CD4-positive, alpha-beta T cell treated with Interleukin-17A for 1 hour (primary cell): ENCODE results near the gene FAM177B.

Experiments
- DNase-seq: peaks from one replicate; pipeline ENCODE4 v3.0.0-alpha.2; 2020

FAM177B gene

DNA sequence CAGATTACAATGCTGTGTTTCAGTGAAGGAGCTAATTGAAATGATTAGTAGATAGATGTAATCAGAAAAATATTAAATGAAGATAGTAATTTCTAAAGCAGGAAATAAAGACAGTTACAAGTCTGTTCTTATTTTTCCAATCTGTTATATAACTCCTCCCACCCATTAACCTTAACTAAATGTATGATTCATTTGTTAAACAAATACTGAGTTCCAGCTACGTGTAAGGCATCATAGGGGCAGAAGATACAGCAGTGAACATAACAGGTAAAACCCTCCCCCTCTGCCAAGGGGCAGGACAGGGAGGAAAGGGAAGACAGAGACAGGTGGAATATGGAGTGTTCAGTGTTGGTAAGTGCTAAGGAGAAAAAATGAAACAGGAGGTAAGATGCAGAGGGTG, at the start of gene FAM177B:
Gene FAM177B (plus strand): TSS at position 231 of the 400 bp plus-strand sequence. CDS start 9,344 bp downstream, outside the sequence.
- no peak for DNase-seq

DNA sequence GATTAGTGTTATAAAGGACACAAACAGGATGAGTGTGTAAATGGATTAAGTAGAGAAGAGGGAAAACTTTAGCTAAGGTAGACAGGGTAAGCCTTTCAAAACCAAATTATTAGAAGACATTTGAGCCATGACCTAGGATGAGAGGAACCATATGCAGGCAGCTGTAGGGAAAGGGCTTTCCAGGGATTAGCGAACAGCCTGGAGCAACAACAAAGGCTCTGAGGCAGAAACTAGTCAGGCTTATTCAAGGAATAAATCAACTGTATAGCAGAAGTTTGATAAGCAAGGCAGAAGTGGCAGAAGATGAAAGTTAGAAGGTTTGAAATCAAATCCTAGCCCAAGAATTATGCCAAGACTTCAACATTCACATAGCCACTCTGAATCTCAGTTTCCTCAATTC, 46.0 kb upstream of the FAM177B start:
- no peak for DNase-seq

DNA sequence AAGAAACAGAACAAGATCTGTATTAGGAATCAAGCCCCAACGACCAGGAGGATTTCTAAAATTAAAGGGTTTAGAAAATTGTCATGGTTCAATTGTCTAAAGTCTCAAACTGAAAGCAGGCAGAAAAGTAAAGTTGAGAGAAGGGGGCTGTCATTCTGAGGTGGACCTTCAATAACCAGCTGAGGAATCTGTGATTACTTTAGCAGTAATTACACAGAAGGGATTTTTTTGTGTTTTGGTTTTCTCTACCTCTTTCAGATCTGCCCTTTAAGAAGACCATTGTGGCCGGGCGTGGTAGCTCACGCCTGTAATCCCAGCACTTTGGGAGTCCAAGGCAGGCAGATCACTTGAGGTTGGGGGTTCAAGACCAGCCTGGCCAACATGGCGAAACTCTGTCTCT, 42.1 kb upstream of the FAM177B start:
- no peak for DNase-seq

DNA sequence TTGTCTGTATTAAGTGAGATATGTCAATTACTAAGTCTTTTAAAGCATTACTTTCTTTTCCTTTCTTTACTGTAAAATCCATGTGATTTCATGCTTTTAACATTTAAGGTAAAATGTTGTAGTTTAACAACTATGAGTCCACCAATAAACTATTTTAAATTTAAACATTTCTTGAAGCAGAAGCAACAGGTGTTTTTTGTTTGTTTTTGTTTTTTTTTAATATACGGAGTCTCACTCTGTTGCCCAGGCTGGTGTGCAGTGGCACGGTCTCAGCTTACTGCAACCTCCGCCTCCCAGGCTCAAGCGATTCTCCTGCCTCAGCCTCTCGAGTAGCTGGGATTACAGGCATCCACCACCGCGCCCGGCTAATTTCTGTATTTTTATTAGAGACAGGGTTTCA, 40.3 kb upstream of the FAM177B start:
- DNase-seq: no peak

DNA sequence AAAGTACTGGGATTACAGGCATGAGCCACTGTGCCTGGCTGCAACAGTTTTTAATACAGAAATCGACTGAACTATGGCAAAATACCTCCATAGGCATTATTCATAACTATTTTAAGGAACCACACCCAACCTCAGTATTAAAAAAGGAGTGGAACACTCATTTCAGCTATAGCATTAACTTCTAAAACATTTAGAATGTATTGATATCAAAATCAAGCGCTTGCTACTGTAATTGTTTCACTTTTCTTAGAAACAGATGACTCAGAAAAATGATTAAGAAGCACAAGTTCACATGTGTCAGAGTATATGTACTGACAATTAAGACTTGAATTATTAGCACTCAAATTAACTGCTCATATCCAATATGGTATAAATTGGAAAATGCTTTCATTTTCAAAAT, 39.8 kb upstream of the FAM177B start:
- DNase-seq: no peak

DNA sequence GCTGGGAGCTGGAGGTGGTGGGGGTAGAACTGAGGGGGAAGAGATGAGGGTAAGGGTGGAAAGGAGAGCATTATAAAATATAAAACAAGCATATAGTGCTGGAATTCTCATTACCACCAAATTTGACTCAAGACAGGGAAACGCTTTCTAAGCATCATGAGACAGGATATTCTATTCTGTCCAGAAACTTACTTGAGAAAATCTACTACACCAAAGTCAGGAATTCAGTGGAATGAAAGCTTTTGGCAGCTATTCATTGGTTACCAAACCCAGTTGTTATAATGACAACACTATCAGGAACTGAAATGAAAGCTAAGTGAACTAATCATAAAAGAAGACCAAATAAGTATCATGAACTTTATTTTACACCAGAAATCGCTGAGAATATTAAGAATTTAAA, 39.2 kb upstream of the FAM177B start:
- no peak for DNase-seq

DNA sequence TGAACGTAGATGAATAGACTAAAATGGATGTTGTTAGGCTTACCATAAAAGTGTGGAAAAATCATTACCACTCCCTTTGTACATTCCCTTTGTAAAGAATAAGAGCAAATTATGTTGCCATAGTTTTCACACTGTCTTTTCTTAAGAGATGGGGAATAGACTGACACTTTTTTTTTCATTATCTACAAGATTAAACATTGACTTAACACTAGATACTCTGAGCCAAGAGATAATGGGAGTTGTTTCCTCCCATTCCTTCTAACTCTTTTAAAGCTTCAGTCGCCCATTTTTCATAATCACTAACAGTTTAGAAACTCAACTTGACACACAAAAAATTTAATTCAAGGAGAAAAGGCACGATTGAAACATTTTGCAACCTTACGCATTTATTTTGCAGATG, 34.8 kb upstream of the FAM177B start:
- DNase-seq: no peak

DNA sequence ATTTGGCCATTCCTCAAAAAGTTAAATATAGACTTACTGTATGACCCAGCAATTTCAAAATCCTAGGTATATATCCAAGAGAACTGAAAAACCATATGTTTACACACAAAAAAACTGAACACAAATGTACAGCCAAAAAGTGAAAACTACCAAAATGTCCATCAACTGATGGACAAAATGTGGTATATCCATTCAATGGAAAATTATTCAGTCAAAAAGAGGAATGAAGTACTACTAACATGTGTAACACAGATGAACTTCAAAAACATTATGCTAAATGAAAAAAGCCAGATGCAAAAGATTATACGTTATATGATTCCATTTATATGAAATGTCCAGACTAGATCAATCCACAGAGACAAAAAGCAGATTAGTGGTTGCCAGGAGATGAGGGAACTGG, 32.7 kb upstream of the FAM177B start:
- no peak for DNase-seq

DNA sequence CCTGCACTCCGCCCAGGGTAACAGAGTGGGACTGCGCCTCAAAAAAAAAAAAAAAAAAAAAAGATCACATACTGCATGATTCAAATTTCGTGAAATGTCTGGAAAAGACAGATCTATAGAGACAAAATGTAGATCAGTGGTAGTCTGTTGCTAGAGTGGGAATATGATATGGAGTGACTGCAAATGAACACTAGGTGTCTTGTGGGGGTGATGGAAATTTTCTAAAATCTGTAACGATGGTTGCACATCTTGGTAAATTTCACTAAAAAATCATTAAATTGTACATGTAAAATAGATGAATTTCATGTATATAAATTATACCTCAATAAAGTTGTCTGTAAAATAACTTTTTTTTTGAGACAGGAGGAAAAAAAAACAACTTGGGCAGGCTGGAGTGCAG, 30.2 kb upstream of the FAM177B start:
- no peak for DNase-seq

DNA sequence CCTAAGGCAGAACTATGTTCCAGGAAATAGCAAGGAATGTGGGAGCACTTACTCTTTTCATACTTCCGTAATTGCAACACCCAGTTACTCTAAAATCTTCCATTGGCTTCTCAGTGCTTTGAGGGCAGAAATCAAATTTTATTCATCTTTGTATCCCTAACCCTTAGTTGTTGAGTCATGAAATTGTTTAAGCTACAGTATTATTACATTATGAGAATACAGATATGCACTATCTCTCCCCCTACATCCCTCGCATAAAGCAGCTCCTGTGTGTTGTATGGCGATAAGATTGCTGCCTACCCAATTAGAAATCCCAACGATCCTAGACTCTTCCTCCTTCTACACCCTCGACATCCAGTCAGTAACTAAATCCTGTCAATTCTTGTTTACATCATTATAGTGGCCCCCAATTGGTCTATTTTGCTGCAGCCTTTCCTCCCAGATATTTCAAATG, 27.3 kb upstream of the FAM177B start:
- no peak for DNase-seq

DNA sequence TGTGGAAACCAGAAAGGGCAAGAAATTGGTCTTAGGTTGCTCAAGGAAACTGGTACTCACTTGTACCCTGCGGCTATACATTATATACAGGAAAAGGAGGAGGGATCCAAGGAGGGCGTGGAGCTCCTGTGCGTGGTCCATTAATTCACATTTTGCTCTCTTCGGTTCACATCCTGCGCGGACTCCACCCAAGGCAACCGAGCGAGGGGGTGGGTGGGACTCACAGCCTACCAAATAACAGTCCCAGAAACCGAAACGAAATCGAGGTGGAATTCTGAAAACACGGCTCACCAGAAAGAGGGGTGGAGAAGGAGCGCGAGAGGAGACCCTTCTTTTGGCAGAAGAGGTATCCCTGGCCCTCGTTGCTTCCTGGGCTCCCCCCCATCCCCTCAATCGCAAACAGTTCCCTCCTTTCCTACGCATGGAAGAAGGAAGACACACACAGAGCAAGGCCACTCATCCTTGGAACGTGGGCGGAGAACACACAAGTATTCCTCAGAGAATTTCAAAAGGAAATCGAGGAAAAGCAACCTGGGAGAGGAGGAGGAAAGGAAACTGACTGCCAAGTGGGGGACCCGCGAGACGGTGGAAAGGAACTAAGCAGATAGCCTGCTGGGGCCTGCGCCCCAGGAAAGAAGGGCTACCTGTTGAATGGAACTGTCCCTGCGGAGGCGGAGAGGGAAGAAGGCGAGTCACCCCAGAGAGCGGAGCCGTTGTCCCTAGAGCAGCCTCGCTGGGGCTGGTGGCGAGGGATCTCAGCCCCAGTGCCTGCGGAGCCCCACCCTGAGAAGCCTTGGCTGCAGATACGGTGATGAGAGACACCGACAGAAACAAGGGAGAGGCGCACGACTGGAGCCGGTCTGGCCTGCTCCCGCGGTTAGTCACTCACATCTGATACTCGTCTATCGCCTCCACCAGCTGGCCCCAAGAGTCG, 25.4 kb upstream of the FAM177B start:
- peak; percentile 74 for DNase-seq

DNA sequence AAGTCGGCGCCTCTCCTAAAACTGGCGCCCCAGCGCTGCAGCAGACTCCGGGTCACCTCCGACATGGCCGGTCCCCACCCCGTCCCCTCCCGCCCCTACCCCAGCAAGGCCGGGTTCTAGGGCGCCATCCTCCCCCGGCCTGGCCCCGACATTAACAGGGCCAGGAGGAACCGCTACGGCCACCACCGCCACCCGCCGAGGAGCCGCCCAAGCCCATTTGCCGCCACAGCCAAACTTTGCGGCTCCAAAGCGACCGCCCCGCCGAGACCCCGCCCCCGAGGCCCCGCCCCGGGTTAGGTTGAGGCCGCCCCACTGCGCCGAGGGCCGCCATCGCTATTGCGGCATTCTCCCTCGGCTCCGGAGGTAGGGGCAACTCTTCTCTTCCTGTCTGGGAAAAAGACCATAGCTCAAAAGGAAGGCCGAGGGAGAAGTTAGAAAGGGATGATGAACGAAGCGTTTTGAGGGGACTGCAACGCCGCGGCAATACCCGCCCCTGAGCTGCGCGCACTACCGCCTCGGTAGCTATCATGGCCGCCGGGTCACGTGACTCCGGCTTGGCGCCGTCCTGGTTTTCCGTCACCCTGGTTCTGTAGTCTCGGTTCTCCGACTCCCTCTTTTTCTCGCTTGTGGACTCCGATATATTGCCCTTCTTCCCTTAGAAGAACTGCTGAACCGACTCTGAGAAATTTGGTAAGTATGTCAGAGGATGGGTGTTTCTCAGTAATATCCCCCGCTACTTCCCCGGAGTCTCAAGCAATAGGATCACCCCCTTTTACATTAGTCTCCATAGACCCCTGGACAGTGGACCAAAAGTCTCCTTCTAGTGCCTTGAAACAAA, 24.5 kb upstream of the FAM177B start, which contains the start of the genes AIDA and BROX:
Gene AIDA (minus strand): TSS at position 239 of the 838 bp plus-strand sequence. CDS start 174 bp downstream, at position 65.
Gene BROX (plus strand): TSS at position 312 of the 838 bp plus-strand sequence. CDS start 3,136 bp downstream, outside the sequence.
- peak; percentile 94 for DNase-seq

DNA sequence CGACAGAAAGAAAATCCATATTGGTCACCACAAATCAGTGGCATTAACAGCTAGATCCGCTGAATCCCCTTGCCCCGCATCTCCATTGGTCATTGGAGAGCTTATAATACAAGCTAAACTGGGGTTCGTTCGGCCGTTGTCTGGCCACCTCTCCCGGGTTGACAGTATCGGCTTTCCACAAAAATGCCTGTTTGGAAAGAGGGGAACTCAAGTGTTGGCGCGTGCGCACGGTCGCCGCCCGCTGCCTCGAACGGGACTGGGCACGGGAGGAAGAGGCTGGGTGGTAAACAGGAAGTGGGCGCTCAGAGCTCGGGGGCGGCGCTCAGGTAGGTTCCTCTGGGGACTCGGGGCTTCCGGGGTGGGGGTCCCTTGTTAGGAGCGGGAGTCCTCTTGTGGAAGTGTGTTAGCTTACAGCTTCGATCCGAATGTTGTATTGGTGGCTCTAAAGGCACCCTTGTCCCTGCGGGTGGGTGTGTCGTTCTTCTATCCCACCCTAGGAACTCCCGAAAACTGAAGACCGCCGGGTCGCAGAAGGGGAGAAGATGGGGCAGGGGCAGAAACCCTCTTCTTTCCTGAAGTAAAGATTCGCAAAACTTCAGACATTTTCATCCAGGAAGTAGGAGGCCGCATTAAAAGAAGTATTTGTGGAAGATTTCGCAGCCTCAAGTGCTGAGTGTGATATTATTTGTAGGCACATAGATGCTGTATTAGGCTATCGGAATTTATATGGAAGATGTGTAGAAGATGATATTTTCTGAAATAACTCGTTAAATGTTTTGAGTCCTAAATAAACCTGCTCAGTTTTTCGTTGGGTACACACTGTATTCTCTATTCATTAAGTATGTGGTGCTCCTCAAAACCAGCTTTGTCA, 23.7 kb upstream of the FAM177B start:
- DNase-seq: peak; percentile 95

DNA sequence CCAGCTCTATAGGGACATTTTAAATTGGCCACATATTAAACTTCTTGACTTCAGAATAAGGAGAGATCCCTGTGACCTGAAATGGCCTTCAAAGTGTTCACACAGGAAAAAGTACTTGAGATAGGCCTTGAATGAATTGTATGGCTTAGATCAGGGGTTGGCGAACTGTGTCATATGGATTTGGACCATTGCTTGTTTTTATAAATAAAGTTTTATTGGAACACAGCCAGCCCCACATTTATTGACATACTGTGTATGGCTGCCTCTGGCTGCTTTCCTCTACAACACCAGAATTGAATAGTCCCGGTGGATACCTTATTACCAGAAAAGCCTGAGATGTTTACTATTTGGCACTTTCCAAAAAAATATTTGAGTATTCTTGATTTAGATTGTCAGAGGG, 20.6 kb upstream of the FAM177B start:
- DNase-seq: no peak

DNA sequence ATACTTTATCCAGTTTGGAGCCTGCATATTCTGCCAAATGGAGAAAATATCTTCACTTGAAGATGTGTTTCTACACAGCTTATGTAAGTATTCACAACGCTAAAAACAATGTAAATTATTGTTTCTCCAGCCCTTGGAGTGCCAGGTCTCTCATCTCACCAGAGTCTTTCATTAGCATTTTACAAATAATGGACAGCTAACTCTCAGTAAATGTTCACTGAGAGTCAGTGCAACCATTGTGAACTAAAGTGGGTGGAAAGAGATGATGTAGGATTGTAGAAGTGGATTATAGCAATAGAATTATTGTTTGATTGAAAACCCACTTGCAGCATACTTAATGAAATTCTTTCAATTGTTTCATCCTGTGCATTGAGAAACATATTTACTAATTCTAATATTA, 8.3 kb upstream of the FAM177B start:
- DNase-seq: no peak

DNA sequence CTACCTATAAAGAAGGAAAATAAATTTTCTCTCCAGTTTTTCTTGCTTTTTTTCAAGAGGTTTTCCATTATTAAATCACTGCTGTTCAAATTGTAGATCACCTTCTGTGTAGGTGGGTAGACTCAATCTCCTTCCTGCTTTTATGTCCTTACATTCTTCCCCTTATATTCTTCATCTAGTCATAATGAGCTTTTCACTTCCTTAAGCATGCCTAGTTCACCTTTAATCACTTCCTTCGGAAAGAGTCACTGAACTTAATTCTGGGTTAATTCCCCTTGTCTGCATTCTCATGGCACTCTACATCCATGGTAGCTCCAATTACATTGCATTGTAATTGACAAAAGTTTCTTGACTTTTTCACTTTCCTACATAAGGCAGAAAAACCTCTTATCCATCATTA, 6.1 kb upstream of the FAM177B start:
- no peak for DNase-seq

DNA sequence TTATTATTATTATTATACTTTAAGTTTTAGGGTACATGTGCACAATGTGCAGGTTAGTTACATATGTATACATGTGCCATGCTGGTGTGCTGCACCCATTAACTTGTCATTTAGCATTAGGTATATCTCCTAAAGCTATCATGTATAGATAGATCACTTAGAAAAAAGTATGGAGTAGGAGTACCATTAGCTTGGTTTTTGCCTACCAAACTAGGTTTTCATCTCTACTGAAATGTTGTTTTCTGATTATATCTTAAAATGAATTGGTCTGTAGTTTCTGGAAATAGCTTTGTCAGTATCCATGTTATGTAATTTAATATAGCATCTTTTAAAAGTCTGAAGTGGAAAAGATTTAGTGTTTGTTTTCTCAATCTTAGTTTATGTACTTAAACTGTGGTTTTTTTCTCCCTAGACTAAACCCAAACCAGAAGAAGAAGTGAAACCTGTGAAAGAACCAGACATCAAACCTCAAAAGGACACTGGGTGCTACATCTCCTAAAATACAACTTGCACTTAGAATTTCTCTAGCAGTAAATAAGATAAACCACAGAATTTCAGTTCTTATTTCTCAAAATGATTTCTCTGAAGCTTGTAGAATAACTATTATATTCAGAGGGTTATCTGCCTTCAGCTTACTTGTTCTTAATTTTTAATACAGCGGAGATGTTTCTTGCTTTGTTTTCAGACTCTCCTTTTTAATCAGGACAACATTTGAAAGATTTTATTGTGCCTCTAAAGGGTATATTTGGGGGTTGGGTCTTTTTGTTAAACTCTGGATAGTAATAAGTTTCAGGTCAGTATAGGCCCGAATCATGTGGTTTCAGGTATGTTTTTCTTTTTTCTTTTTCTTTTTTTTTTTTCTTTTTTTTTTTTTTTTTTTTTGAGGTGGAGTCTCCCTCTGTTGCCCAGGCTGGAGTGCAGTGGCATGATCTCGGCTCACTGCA, 4.5 kb upstream of the FAM177B start:
- no peak for DNase-seq

DNA sequence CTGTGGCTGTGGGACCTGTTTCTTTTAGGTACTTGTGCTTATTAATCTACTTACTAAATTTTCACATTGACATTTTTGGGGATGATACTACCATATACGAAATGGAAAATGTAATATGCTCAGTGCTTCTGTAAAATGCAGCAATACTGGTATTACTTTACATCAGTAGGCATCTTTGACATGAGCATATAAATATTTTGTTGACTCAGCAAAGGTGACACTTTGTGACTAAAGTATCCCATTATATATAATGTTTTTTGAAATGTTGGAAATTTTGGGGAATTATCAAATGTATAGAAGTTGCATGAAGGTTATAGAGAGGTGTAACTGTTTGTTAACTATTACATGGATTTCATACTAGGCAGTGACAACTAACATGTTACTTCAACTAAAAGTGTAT, 2.3 kb upstream of the FAM177B start:
- DNase-seq: no peak

DNA sequence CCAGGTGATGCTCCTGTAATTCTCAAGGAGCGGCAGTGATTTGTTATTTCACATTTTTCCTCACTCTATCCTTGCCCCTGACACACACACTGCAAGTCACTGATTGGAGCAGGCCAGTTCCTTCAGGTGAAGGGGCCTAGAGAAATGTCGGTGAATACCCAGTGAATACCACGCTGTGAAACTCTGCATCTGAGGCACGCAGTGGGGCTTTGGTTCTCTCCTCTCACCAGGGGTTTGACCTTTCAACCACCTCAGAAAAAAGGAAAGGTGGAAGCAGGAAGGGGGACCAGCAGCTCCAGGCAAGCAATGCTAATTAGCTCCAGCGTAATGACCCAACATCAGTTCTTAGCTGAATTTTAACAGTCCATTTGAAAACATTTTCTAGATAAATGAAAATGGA, 532 bp upstream of the FAM177B start:
- DNase-seq: no peak

DNA sequence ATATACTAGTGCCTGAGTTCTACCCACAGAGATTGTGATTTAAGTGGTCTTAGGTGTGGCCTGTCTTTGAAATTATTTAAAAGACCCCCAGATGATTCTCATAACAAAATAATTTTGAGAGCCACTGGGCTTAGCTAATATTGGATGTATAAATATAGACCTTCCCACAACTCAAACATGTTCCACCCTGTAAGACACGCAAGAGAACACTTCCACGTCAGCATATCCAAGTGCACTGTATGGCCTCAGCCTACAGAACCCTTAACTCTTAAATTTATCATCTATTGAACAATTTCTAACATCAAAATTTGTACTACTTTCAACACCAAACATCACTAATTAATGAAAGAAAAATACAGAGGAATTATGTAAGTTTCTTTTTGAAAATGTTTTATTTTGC, 2.5 kb downstream of the FAM177B start:
- DNase-seq: no peak

DNA sequence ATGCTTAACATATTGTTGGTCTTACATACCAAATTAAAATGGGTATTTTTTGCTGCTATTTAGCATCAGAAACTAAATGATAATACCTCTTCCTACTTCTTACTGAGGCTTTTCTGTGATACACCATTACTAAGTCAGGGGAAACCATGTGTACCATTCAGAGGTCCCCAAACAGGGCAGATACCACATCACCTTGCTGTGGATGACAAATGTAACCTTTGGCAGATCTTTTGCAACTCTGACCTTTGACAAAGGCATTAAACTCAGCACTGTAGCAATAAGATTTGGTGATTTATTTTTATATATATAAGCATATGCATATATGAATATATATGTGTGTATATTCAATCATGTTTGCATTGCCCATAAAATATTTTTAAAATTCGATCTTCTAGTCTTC, 2.9 kb downstream of the FAM177B start:
- no peak for DNase-seq
